OCI-LY1 (cell line): ENCODE results near the gene OXER1.

ENCODE experiments used
- EZH2 ChIP-seq: fragments of 200-600 bp; sonication (generic), shearing (Covaris generic); IDR thresholded peaks from 2 replicates; pipeline ENCODE4 v1.8.0; 2017; ENCODE audit warnings: borderline replicate concordance, mixed run types, mild to moderate bottlenecking, antibody characterized with exemption, low read length, moderate library complexity, mixed read lengths
- TF ChIP-seq, protein P1 (sequence below): fragments of 200-600 bp; sonication (generic), shearing (Covaris generic); IDR thresholded peaks from 2 replicates; pipeline ENCODE4 v1.5.1; 2017; ENCODE audit warnings: mild to moderate bottlenecking, antibody characterized with exemption, low read length, moderate library complexity, mixed read lengths

DNA sequence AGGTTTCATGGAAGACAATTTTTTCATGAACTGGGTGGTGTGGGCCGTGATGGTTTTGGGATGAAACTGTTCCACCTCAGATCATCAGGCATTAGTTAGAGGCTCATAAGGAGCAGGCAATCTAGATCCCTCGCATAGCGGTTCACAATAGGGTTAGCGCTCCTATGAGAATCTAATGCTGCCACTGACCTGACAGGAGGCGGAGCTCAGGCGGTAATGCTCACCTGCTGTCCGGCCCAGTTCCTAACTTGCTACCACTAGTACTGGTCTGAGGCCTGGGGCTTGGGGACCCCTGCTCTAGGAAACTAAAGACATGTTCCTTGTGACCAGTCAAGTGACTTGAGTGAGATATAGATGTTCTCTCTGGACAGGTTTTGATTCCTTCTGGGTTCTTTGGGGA, 49.2 kb downstream of the OXER1 start:
- TF ChIP-seq, protein P1, sequence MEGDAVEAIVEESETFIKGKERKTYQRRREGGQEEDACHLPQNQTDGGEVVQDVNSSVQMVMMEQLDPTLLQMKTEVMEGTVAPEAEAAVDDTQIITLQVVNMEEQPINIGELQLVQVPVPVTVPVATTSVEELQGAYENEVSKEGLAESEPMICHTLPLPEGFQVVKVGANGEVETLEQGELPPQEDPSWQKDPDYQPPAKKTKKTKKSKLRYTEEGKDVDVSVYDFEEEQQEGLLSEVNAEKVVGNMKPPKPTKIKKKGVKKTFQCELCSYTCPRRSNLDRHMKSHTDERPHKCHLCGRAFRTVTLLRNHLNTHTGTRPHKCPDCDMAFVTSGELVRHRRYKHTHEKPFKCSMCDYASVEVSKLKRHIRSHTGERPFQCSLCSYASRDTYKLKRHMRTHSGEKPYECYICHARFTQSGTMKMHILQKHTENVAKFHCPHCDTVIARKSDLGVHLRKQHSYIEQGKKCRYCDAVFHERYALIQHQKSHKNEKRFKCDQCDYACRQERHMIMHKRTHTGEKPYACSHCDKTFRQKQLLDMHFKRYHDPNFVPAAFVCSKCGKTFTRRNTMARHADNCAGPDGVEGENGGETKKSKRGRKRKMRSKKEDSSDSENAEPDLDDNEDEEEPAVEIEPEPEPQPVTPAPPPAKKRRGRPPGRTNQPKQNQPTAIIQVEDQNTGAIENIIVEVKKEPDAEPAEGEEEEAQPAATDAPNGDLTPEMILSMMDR = no peak
- TF ChIP-seq EZH2 = no peak
